Measurements from ENCODE around the gene SMKR1. TPM values are rescaled to one million over a fixed set of nuclear protein-coding genes. Genes with fewer than 3 reads are reported as not detected.

The SMKR1 gene
- total RNA-seq, 4 donors from 2014 or later, result not detected

DNA sequence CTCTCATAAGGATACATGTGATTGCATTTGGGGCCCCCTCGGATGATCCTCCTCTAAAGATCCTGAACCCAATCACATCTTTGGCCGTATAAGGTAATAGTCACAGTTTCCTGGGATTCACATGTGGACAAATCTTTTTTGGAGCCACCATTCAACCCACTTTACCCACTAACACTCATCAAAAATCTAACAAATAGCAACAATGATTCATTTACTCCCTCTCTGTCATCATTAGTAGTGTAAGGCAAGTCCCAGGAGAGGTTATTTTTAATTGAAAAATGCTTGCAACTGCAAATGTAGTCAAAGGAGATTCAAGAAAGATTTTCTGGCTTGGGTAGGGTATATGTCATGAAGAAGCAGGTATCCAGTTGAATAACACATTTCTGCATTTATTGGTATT is 9.9 kb upstream of the SMKR1 start:
- TF ChIP-seq POLR2A (IDR thresholded peaks at IDR 0.05), result no peak
- TF ChIP-seq, protein P1, sequence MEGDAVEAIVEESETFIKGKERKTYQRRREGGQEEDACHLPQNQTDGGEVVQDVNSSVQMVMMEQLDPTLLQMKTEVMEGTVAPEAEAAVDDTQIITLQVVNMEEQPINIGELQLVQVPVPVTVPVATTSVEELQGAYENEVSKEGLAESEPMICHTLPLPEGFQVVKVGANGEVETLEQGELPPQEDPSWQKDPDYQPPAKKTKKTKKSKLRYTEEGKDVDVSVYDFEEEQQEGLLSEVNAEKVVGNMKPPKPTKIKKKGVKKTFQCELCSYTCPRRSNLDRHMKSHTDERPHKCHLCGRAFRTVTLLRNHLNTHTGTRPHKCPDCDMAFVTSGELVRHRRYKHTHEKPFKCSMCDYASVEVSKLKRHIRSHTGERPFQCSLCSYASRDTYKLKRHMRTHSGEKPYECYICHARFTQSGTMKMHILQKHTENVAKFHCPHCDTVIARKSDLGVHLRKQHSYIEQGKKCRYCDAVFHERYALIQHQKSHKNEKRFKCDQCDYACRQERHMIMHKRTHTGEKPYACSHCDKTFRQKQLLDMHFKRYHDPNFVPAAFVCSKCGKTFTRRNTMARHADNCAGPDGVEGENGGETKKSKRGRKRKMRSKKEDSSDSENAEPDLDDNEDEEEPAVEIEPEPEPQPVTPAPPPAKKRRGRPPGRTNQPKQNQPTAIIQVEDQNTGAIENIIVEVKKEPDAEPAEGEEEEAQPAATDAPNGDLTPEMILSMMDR (IDR thresholded peaks at IDR 0.05 in 4 of 5, conservative IDR thresholded peaks at IDR 0.05 in 1 of 5), result no peak
- in situ Hi-C loops (cut with MboI; ENCODE audit: low sequenced_read_pairs in 4 of 4), result loop anchor here in 1 of 4 donors (10.0 kb wide), 1 partner anchor 132 kb away; no protein-coding TSS in a partner anchor
- intact Hi-C loops (cut with DNase I; ENCODE audit: low total_unique reads), result no loop called here

DNA sequence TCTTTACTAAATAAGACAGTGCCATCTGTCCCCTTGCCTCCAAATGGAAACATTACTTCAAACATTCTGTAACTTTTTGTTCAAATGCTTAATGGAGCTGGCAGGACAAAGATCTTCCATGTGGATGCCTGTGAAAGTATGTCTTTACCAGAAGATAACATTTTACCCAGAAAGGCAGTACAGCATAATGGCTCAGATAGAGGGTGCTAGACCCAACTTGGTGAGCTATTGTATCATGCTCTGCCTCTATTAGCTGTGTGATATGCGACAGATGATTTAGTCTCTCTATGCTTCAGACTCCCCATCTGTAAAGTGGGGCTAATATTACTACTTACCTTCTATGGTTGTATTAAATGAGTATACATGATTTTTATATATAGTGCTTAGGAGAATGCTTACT is 8.8 kb upstream of the SMKR1 start:
- Histone ChIP-seq H3K4me1 (no peaks in the 10 kb centered on the region), H3K9me3 (no peaks in the 10 kb centered on the region), H3K27ac (no peak overlapping the region), H3K4me3 (no peak overlapping the region), H3K36me3 (peaks cover 0 to 3% of the 10 kb centered on the region in 2 donors), H3K27me3 (no peaks in the 10 kb centered on the region)
- in situ Hi-C loops (cut with MboI; ENCODE audit: low sequenced_read_pairs in 4 of 4) (loop anchor here in 1 of 4 donors (10.0 kb wide), 1 partner anchor 131 kb away; no protein-coding TSS in a partner anchor), intact Hi-C loops (cut with DNase I; ENCODE audit: low total_unique reads) (no loop called here)
- ATAC-seq (no peak), DNase-seq (no peak)
- TF ChIP-seq, protein P1 (IDR thresholded peaks at IDR 0.05 in 4 of 5, conservative IDR thresholded peaks at IDR 0.05 in 1 of 5), result no peak
- no peak for TF ChIP-seq POLR2A (IDR thresholded peaks at IDR 0.05)

More for the DNA sequence above, 9.9 kb upstream of the SMKR1 start:
- DNase-seq (no peak), ATAC-seq (no peak)
- H3K9me3 ChIP-seq, result no peaks in the 10 kb centered on the region
- H3K27me3 ChIP-seq, result no peaks in the 10 kb centered on the region
- H3K4me3 ChIP-seq, result no peak overlapping the region
- no peaks in the 10 kb centered on the region for H3K4me1 ChIP-seq
- H3K36me3 ChIP-seq, result peaks cover 0 to 10% of the 10 kb centered on the region in 2 donors
- no peak overlapping the region for H3K27ac ChIP-seq

DNA sequence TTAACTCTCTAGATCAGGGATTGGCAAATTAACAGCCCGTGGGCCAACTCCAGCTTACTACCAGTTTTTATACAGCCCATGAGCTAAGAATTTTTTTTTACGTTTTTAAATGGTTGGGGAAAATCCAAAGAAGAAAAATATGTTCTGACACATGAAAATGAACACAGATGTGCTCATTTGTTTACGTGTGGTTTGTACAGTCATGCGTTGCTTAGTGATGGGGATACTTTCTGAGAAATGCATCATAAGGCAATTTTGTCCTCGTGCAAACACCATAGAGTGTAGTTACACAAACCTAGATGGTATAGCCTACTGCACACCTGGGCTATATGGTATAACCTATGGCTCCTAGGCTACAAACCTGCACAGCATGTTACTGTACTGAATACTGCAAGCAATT is 8.3 kb upstream of the SMKR1 start:
- intact Hi-C loops (cut with DNase I; ENCODE audit: low total_unique reads), result no loop called here
- in situ Hi-C loops (cut with MboI; ENCODE audit: low sequenced_read_pairs in 4 of 4), result loop anchor here in 1 of 4 donors (10.0 kb wide), 1 partner anchor 131 kb away; no protein-coding TSS in a partner anchor
- DNase-seq (no peak), ATAC-seq (no peak)
- H3K36me3 ChIP-seq, result no peaks in the 10 kb centered on the region
- H3K27me3 ChIP-seq, result no peaks in the 10 kb centered on the region
- H3K4me1 ChIP-seq, result no peaks in the 10 kb centered on the region
- no peak overlapping the region for H3K4me3 ChIP-seq
- no peak overlapping the region for H3K27ac ChIP-seq
- no peak for TF ChIP-seq POLR2A (IDR thresholded peaks at IDR 0.05)
- TF ChIP-seq, protein P1 (IDR thresholded peaks at IDR 0.05 in 4 of 5, conservative IDR thresholded peaks at IDR 0.05 in 1 of 5), result no peak
- H3K9me3 ChIP-seq, result no peaks in the 10 kb centered on the region

DNA sequence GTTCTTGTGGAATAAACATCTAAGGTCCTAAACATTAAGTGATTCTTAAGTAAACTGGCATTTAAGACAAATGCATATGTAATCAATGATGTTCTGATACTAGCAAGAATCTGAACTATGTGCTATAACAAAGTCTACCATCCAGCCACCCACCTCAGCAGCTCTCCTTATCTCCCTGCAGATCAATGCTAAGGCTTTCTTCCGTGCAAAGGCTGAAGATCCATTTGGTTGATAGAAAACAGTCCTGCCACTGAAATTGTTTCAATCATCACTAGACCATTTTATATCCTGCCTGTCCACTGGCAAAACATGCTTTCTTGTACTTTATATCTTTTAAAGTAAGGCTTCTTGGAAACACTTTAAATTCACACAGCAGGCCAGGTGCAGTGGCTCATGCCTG is 6.3 kb upstream of the SMKR1 start:
- intact Hi-C loops (cut with DNase I; ENCODE audit: low total_unique reads) (no loop called here), in situ Hi-C loops (cut with MboI; ENCODE audit: low sequenced_read_pairs in 4 of 4) (loop anchor here in 1 of 4 donors (10.0 kb wide), 1 partner anchor 129 kb away; no protein-coding TSS in a partner anchor)
- ATAC-seq (no peak), DNase-seq (no peak)
- Histone ChIP-seq H3K9me3 (no peaks in the 10 kb centered on the region), H3K27me3 (no peaks in the 10 kb centered on the region), H3K4me1 (no peaks in the 10 kb centered on the region), H3K27ac (no peak overlapping the region), H3K4me3 (no peak overlapping the region), H3K36me3 (no peaks in the 10 kb centered on the region)
- no peak for TF ChIP-seq POLR2A (IDR thresholded peaks at IDR 0.05)
- TF ChIP-seq, protein P1 (IDR thresholded peaks at IDR 0.05 in 4 of 5, conservative IDR thresholded peaks at IDR 0.05 in 1 of 5), result no peak

DNA sequence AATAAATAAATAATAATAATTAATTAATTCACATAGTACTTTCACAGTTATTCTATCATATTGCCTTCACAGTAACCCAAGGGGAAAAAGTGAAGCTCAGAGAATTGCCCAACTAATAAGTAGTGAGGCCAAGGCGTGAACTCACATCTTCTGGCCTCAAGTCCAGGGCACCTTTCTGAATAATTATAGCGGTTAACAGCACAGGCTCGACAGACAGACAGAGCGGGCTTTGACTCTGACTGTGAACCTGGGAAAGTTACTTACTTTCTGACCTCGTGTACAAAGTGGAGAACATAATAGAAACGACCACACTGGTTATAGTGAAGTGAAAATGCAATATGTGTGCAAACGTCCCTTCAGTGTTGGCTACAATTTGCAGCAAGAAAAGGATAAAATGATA is 5.7 kb upstream of the SMKR1 start:
- intact Hi-C loops (cut with DNase I; ENCODE audit: low total_unique reads) (no loop called here), in situ Hi-C loops (cut with MboI; ENCODE audit: low sequenced_read_pairs in 4 of 4) (loop anchor here in 1 of 4 donors (10.0 kb wide), 1 partner anchor 128 kb away; no protein-coding TSS in a partner anchor)
- H3K4me3 ChIP-seq, result no peak overlapping the region
- H3K9me3 ChIP-seq, result no peaks in the 10 kb centered on the region
- H3K4me1 ChIP-seq, result no peaks in the 10 kb centered on the region
- no peaks in the 10 kb centered on the region for H3K36me3 ChIP-seq
- TF ChIP-seq, protein P1 (IDR thresholded peaks at IDR 0.05 in 4 of 5, conservative IDR thresholded peaks at IDR 0.05 in 1 of 5), result no peak
- no peak for TF ChIP-seq POLR2A (IDR thresholded peaks at IDR 0.05)
- H3K27ac ChIP-seq, result no peak overlapping the region
- DNase-seq (no peak), ATAC-seq (no peak)
- no peaks in the 10 kb centered on the region for H3K27me3 ChIP-seq
